Stimulated activated memory B cell treated with anti-CD40 and anti-IgM and Interleukin-4, amounts not matched to agents 10 μg/mL and 1 μg/mL and 100 μg/mL, for 72 hours (primary cell): Measurements from ENCODE around the gene ADAM29.
"Not testable (repeated sequence)": the region's sequence is repeated elsewhere in the genome, so short reads cannot be mapped to it uniquely, and the experiment has no call there.

Source experiments
- ATAC-seq: fragments of 150-1000 bp; cut with Tn5 transposase; 2 replicates; pipeline ENCODE4 v1.10.0; 2021
- H3K27ac Mint-ChIP-seq: one replicate; pipeline ENCODE4 v1.8.0; 2022; ENCODE audit warnings: mild to moderate bottlenecking, mixed read lengths
- H3K27me3 Mint-ChIP-seq: one replicate; pipeline ENCODE4 v1.8.0; 2022; ENCODE audit warnings: mixed read lengths
- H3K36me3 Mint-ChIP-seq: one replicate; pipeline ENCODE4 v1.8.0; 2022; ENCODE audit warnings: mixed read lengths
- H3K4me1 Mint-ChIP-seq: one replicate; pipeline ENCODE4 v1.8.0; 2022; ENCODE audit warnings: mixed read lengths
- H3K4me3 Mint-ChIP-seq: one replicate; pipeline ENCODE4 v1.8.0; 2022; ENCODE audit warnings: mild to moderate bottlenecking, moderate library complexity, mixed read lengths
- H3K9me3 Mint-ChIP-seq: one replicate; pipeline ENCODE4 v1.8.0; 2022; ENCODE audit warnings: mixed read lengths

The ADAM29 gene

DNA sequence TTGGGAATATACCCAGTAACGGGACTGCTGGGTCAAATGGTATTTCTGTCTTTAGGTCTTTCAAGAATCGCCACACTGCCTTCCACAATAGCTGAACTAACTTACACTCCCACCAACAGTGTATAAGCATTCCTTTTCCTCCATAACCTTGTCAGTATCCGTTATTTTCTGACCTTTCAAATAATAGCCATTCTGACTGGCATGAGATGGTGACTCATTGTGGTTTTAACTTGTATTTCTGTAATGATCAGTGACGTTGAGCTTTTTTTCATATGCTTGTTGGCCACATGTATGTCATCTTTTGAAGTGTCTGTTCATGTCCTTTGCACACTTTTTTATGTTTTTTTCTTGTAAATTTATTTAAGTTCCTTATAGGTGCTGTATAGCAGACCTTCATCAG, 81.2 kb downstream of the ADAM29 start:
- Mint-ChIP-seq H3K4me3 (no peak overlapping the region), H3K27me3 (no peaks in the 10 kb centered on the region), H3K36me3 (no peaks in the 10 kb centered on the region), H3K4me1 (peaks cover 12% of the 10 kb centered on the region), H3K27ac (no peak overlapping the region), H3K9me3 (peaks cover 10% of the 10 kb centered on the region)
- no peak for ATAC-seq

DNA sequence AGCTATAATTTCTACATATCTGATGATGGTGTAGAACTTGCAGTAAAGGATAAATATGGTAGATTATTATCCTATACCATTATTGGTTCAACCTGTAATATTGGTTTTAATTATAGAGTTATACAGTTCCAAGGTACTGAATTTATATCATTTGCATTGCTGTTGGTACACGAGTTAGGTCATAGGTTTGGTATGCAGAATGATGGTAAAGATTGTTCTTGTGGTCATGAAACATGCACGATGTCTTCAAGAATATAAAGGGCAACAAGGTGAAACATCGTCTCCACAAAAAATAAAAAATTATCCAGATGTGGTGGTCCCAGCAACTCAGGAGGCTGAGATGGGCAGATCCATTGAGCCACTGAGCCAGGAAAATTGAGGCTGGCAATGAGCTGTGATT, 99.6 kb downstream of the ADAM29 start:
- no peak overlapping the region for H3K4me3 Mint-ChIP-seq
- H3K4me1 Mint-ChIP-seq = no peaks in the 10 kb centered on the region
- H3K36me3 Mint-ChIP-seq = no peaks in the 10 kb centered on the region
- H3K27me3 Mint-ChIP-seq = no peaks in the 10 kb centered on the region
- no peak overlapping the region for H3K27ac Mint-ChIP-seq
- peaks cover 7% of the 10 kb centered on the region for H3K9me3 Mint-ChIP-seq
- ATAC-seq = no peak

DNA sequence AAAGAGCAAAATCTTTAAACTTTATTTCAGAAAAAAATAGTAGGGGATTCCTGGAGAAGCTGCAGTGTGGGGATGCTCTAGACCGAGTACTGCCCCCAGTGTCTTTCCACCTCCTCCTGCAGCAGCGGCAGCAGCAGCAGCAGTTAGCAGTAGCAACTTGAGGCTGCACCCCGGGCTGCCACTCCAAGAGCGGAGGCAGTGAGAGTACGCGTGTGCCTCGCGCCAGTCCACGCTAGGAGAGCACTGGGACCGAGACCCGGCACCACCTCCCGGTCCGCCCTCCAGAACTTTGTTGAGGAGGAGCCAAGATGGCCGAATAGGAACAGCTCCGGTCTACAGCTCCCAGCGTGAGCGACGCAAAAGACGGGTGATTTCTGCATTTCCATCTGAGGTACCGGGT, 101.3 kb downstream of the ADAM29 start:
- not testable (repeated sequence) for H3K9me3 Mint-ChIP-seq, H3K4me3 Mint-ChIP-seq, H3K27me3 Mint-ChIP-seq, H3K27ac Mint-ChIP-seq, H3K4me1 Mint-ChIP-seq, H3K36me3 Mint-ChIP-seq, ATAC-seq
